Measurements from ENCODE around the gene CFAP74. TPM values are rescaled to one million over a fixed set of nuclear protein-coding genes. Genes with fewer than 3 reads are reported as not detected.

CFAP74 gene
- total RNA-seq, 2 experiments from 2014 or later = not detected

DNA sequence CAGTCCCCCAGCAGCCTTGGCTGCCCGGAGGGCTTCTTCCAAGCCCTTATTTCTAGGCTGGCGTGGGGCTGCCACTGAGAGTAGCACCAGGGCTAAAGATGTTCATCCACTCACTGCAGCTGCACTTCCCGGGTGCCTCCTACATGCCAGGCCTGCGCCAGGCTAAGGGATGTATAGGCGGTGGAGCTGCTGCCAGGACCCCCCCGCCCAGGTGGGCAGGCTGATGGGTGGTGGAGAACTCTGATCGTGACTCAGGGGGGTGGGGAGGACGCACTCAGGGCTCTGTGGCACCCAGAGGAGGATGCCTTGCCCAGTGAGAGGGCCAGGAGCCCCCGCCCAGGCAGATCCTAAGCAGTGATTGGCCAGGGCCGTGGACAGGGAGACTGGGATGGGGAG, 34.1 kb downstream of the CFAP74 start:
- intact Hi-C loops (cut with DNase I, micrococcal nuclease) = no loop called here

DNA sequence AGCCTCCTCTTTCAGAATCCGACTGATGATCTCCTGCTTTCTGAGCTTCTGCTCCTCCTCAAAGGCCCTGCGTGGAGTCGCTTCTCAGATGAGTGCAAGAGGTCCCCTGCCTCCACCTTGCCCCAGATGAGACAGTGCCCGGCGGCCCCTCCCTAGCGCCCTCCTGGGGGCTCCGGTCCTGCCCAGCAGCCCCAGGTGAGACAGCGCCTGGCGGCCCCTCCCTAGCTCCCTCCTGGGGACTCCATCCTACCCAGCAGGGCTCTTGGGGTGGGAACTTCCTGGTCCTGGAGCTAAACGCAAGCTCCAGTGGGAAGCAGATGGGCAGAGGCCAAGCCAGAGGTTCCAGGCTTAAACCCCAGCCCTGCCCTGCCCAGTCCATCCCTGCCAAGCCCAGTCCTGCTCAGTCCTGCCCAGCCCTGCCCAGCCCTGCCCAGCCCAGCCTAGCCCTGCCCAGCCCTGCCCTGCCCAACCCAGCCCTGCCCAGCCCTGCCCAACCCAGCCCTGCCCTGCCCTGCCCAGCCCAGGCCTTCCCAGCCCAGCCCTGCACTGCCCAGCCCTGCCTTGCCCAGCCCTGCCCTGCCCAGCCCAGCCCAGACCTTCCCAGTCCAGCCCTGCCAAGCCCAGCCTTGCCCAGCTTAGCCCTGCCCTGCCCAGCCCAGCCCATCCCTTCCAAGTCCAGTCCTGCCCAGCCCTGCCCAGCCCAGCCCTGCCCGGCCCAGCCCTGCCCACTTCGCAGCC, 34.6 kb downstream of the CFAP74 start:
- H3K36me3 Mint-ChIP-seq (ENCODE audit: low read depth) = no peaks in the 10 kb centered on the region
- H3K4me3 Mint-ChIP-seq = no peak overlapping the region
- no peaks in the 10 kb centered on the region for H3K4me1 Mint-ChIP-seq (ENCODE audit: low read depth)
- DNase-seq = no peak
- H3K27ac Mint-ChIP-seq = no peak overlapping the region
- TF ChIP-seq, protein P1, sequence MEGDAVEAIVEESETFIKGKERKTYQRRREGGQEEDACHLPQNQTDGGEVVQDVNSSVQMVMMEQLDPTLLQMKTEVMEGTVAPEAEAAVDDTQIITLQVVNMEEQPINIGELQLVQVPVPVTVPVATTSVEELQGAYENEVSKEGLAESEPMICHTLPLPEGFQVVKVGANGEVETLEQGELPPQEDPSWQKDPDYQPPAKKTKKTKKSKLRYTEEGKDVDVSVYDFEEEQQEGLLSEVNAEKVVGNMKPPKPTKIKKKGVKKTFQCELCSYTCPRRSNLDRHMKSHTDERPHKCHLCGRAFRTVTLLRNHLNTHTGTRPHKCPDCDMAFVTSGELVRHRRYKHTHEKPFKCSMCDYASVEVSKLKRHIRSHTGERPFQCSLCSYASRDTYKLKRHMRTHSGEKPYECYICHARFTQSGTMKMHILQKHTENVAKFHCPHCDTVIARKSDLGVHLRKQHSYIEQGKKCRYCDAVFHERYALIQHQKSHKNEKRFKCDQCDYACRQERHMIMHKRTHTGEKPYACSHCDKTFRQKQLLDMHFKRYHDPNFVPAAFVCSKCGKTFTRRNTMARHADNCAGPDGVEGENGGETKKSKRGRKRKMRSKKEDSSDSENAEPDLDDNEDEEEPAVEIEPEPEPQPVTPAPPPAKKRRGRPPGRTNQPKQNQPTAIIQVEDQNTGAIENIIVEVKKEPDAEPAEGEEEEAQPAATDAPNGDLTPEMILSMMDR (IDR thresholded peaks at IDR 0.05) = no peak
- ATAC-seq (ENCODE audit: poor library complexity) = no peak
- Histone ChIP-seq H3K4me1 (ENCODE audit: insufficient read depth, low read length) (no peaks in the 10 kb centered on the region), H3K36me3 (ENCODE audit: insufficient read depth, low read length) (no peaks in the 10 kb centered on the region), H3K9me3 (ENCODE audit: control insufficient read depth in 1 of 2, insufficient read depth in 1 of 2, low read length in 2 of 2) (peaks cover 0 to 26% of the 10 kb centered on the region in 2 experiments), H3K27me3 (ENCODE audit: control insufficient read depth in 1 of 2, insufficient read depth in 2 of 2, low read length in 2 of 2) (peaks cover 0 to under 1% of the 10 kb centered on the region in 2 experiments), H3K4me3 (ENCODE audit: low read length) (no peak overlapping the region), H3K27ac (ENCODE audit: low read depth in 1 of 2, low read length in 2 of 2) (no peak overlapping the region)
- no peaks in the 10 kb centered on the region for H3K9me3 Mint-ChIP-seq
- CTCF ChIA-PET = no interaction called here
- POLR2A ChIA-PET = no interaction called here
- no peaks in the 10 kb centered on the region for H3K27me3 Mint-ChIP-seq
- intact Hi-C loops (cut with DNase I, micrococcal nuclease) = no loop called here

More for the DNA sequence above, 34.1 kb downstream of the CFAP74 start:
- H3K4me3 ChIP-seq (ENCODE audit: low read length) = no peak overlapping the region
- TF ChIP-seq, protein P1 (IDR thresholded peaks at IDR 0.05) = no peak
- Mint-ChIP-seq H3K4me3 (no peak overlapping the region), H3K36me3 (ENCODE audit: low read depth) (no peaks in the 10 kb centered on the region), H3K4me1 (ENCODE audit: low read depth) (no peaks in the 10 kb centered on the region), H3K9me3 (no peaks in the 10 kb centered on the region), H3K27ac (no peak overlapping the region), H3K27me3 (no peaks in the 10 kb centered on the region)
- POLR2A ChIA-PET = no interaction called here
- H3K27ac ChIP-seq (ENCODE audit: low read depth in 1 of 2, low read length in 2 of 2) = no peak overlapping the region
- CTCF ChIA-PET = no interaction called here
- H3K4me1 ChIP-seq (ENCODE audit: insufficient read depth, low read length) = no peaks in the 10 kb centered on the region
- H3K27me3 ChIP-seq (ENCODE audit: control insufficient read depth in 1 of 2, insufficient read depth in 2 of 2, low read length in 2 of 2) = no peaks in the 10 kb centered on the region
- no peaks in the 10 kb centered on the region for H3K36me3 ChIP-seq (ENCODE audit: insufficient read depth, low read length)
- ATAC-seq (ENCODE audit: poor library complexity) = no peak
- peaks cover 0 to 26% of the 10 kb centered on the region in 2 experiments for H3K9me3 ChIP-seq (ENCODE audit: control insufficient read depth in 1 of 2, insufficient read depth in 1 of 2, low read length in 2 of 2)
- no peak for DNase-seq

DNA sequence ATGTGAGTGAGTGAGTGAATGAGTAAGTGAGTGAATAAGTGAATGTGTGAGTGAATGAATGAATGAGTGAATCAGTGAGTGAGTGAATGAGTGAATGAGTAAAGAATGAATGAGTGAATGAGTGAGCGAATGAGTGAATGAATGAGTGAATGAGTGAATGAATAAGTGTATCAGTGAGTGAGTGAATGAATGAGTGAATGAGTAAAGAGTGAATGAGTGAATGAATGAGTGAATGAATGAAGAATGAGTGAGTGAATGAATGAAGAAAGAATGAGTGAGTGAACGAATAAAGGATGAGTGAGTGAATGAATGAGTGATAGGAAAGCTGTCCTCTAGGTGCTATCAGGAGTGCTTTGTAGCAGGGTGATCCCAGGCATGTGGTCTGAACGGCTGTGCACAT, 35.7 kb downstream of the CFAP74 start:
- DNase-seq (no peak), ATAC-seq (ENCODE audit: poor library complexity) (no peak)
- Mint-ChIP-seq H3K4me3 (no peak overlapping the region), H3K27me3 (no peaks in the 10 kb centered on the region), H3K9me3 (no peaks in the 10 kb centered on the region), H3K4me1 (ENCODE audit: low read depth) (no peaks in the 10 kb centered on the region), H3K27ac (no peak overlapping the region), H3K36me3 (ENCODE audit: low read depth) (no peaks in the 10 kb centered on the region)
- CTCF ChIA-PET = no interaction called here
- intact Hi-C loops (cut with DNase I, micrococcal nuclease) = no loop called here
- no peaks in the 10 kb centered on the region for H3K4me1 ChIP-seq (ENCODE audit: insufficient read depth, low read length)
- H3K36me3 ChIP-seq (ENCODE audit: insufficient read depth, low read length) = no peaks in the 10 kb centered on the region
- POLR2A ChIA-PET = no interaction called here
- H3K4me3 ChIP-seq (ENCODE audit: low read length) = no peak overlapping the region
- H3K9me3 ChIP-seq (ENCODE audit: control insufficient read depth in 1 of 2, insufficient read depth in 1 of 2, low read length in 2 of 2) = peaks cover 0 to 22% of the 10 kb centered on the region in 2 experiments
- peaks cover under 1 to 3% of the 10 kb centered on the region in 2 experiments for H3K27me3 ChIP-seq (ENCODE audit: control insufficient read depth in 1 of 2, insufficient read depth in 2 of 2, low read length in 2 of 2)
- H3K27ac ChIP-seq (ENCODE audit: low read depth in 1 of 2, low read length in 2 of 2) = no peak overlapping the region
- TF ChIP-seq, protein P1 (IDR thresholded peaks at IDR 0.05) = no peak
